Esophagus squamous epithelium (tissue), 4 donors: Measurements from ENCODE around the gene ACAP2.

ENCODE experiments used
- POLR2A ChIP-seq, 4 donors: fragments of 450-650 bp; IDR thresholded peaks; one replicate each; pipeline ENCODE4 v1.6.1; 2017; ENCODE audit warnings: antibody characterized with exemption in 4 of 4, mild to moderate bottlenecking in 4 of 4, moderate library complexity in 3 of 4
- TF ChIP-seq, protein P1 (sequence below), 6 experiments: fragments of 450-650 bp in 4 of 6; fragments of 200-600 bp in 2 of 6; sonication (generic) in 2 of 6; IDR thresholded peaks; one replicate each; pipeline ENCODE4 v1.5.1; 2016 to 2019; ENCODE audit warnings: antibody characterized with exemption in 6 of 6, mild to moderate bottlenecking in 4 of 6, moderate library complexity in 4 of 6

- TF ChIP-seq, protein P1, sequence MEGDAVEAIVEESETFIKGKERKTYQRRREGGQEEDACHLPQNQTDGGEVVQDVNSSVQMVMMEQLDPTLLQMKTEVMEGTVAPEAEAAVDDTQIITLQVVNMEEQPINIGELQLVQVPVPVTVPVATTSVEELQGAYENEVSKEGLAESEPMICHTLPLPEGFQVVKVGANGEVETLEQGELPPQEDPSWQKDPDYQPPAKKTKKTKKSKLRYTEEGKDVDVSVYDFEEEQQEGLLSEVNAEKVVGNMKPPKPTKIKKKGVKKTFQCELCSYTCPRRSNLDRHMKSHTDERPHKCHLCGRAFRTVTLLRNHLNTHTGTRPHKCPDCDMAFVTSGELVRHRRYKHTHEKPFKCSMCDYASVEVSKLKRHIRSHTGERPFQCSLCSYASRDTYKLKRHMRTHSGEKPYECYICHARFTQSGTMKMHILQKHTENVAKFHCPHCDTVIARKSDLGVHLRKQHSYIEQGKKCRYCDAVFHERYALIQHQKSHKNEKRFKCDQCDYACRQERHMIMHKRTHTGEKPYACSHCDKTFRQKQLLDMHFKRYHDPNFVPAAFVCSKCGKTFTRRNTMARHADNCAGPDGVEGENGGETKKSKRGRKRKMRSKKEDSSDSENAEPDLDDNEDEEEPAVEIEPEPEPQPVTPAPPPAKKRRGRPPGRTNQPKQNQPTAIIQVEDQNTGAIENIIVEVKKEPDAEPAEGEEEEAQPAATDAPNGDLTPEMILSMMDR (IDR thresholded peaks at IDR 0.05) = no peak
- no peak for TF ChIP-seq POLR2A (IDR thresholded peaks at IDR 0.05)
These were observed 158.0 kb downstream of the ACAP2 start for GRCh38 chr3:195284842-195285241.
